ENCODE measurements around the gene SNX9. TPM values are rescaled to one million over a fixed set of nuclear protein-coding genes. Genes with fewer than 3 reads are reported as not detected.

Gene SNX9
- total RNA-seq, 1 donor from 2014 or later: 36.0 TPM

DNA sequence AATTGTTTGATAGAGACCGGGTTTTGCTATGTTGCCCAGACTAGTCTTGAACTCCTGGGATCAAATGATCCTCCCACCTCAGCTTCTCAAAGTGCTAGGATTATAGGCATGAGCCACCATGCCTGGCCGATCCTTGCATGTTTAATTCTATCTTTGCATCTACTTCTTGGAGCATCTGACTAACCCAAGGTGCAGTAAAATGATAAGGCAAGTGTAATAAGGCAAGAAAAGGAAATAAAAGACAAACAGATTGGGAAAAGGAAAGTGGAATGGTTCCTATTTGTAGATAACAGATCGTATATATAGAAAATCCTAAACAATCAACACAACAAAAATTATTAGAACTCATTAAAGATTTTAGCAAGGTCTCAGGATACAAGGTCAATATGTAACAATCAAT is 36.8 kb upstream of the SNX9 start:
- Histone ChIP-seq H3K79me2 (ENCODE audit: insufficient read depth, low read length) (no peaks in the 10 kb centered on the region), H3K4me2 (ENCODE audit: low read length) (no peak overlapping the region), H3K27me3 (ENCODE audit: insufficient read depth, low read length) (no peaks in the 10 kb centered on the region), H3K9me3 (ENCODE audit: insufficient read depth, low read depth, low read length) (no peaks in the 10 kb centered on the region), H3K36me3 (ENCODE audit: insufficient read depth, low read length) (no peaks in the 10 kb centered on the region), H3K4me1 (ENCODE audit: insufficient read depth, low read length) (no peaks in the 10 kb centered on the region), H3K27ac (ENCODE audit: low read depth, low read length) (no peak overlapping the region), H4K20me1 (ENCODE audit: insufficient read depth, low read length) (no peaks in the 10 kb centered on the region), H2AFZ (ENCODE audit: low read depth, low read length) (no peak overlapping the region), H3K9ac (ENCODE audit: low read length) (no peak overlapping the region), H3K4me3 (ENCODE audit: insufficient read depth, low read depth, low read length) (no peak overlapping the region)
- Mint-ChIP-seq H3K36me3 (ENCODE audit: low read depth, unreplicated experiment) (no peaks in the 10 kb centered on the region), H3K4me1 (ENCODE audit: low read depth, unreplicated experiment) (peaks cover 4% of the 10 kb centered on the region), H3K4me3 (ENCODE audit: unreplicated experiment) (no peak overlapping the region), H3K9me3 (ENCODE audit: unreplicated experiment) (peaks cover 2% of the 10 kb centered on the region), H3K27me3 (ENCODE audit: low read depth, unreplicated experiment) (no peaks in the 10 kb centered on the region), H3K27ac (ENCODE audit: unreplicated experiment) (no peak overlapping the region)
- DNase-seq (ENCODE audit: low read depth): no peak
- FAIRE-seq: no peak
- TF ChIP-seq, protein P1, sequence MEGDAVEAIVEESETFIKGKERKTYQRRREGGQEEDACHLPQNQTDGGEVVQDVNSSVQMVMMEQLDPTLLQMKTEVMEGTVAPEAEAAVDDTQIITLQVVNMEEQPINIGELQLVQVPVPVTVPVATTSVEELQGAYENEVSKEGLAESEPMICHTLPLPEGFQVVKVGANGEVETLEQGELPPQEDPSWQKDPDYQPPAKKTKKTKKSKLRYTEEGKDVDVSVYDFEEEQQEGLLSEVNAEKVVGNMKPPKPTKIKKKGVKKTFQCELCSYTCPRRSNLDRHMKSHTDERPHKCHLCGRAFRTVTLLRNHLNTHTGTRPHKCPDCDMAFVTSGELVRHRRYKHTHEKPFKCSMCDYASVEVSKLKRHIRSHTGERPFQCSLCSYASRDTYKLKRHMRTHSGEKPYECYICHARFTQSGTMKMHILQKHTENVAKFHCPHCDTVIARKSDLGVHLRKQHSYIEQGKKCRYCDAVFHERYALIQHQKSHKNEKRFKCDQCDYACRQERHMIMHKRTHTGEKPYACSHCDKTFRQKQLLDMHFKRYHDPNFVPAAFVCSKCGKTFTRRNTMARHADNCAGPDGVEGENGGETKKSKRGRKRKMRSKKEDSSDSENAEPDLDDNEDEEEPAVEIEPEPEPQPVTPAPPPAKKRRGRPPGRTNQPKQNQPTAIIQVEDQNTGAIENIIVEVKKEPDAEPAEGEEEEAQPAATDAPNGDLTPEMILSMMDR (IDR thresholded peaks at IDR 0.05; ENCODE audit: insufficient read depth, low read depth, low read length): no peak
- no peak for TF ChIP-seq EZH2 (IDR thresholded peaks at IDR 0.05; ENCODE audit: insufficient read depth, low read length)

DNA sequence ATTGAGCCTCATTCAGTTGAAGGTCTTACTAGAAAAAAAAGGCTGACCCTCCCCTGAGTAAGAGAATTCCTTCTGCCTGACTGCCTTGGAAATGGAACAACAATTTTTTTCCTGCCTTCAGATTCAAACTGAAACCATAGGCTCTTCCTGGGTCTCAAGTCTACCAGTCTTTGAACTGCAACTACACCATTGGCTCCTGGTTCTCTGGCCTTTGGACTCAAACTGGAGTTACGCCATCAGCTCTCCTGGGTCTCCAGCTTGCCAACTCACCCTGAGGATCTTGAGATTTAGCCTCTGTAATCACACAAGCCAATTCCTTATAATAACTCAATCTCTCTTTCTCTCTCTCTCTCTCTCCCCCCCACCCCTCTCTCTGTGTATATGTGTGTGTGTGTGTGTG is 36.0 kb upstream of the SNX9 start:
- Histone ChIP-seq H3K4me1 (ENCODE audit: insufficient read depth, low read length) (no peaks in the 10 kb centered on the region), H3K4me2 (ENCODE audit: low read length) (no peak overlapping the region), H4K20me1 (ENCODE audit: insufficient read depth, low read length) (no peaks in the 10 kb centered on the region), H3K79me2 (ENCODE audit: insufficient read depth, low read length) (no peaks in the 10 kb centered on the region), H3K27ac (ENCODE audit: low read depth, low read length) (no peak overlapping the region), H3K36me3 (ENCODE audit: insufficient read depth, low read length) (no peaks in the 10 kb centered on the region), H3K4me3 (ENCODE audit: insufficient read depth, low read depth, low read length) (no peak overlapping the region), H3K9me3 (ENCODE audit: insufficient read depth, low read depth, low read length) (no peaks in the 10 kb centered on the region), H2AFZ (ENCODE audit: low read depth, low read length) (no peak overlapping the region), H3K27me3 (ENCODE audit: insufficient read depth, low read length) (no peaks in the 10 kb centered on the region), H3K9ac (ENCODE audit: low read length) (no peak overlapping the region)
- FAIRE-seq (no peak), DNase-seq (ENCODE audit: low read depth) (no peak)
- H3K27ac Mint-ChIP-seq (ENCODE audit: unreplicated experiment): no peak overlapping the region
- TF ChIP-seq, protein P1 (IDR thresholded peaks at IDR 0.05; ENCODE audit: insufficient read depth, low read depth, low read length): no peak
- TF ChIP-seq EZH2 (IDR thresholded peaks at IDR 0.05; ENCODE audit: insufficient read depth, low read length): no peak
- H3K9me3 Mint-ChIP-seq (ENCODE audit: unreplicated experiment): peaks cover 2% of the 10 kb centered on the region
- no peak overlapping the region for H3K4me3 Mint-ChIP-seq (ENCODE audit: unreplicated experiment)
- H3K27me3 Mint-ChIP-seq (ENCODE audit: low read depth, unreplicated experiment): no peaks in the 10 kb centered on the region
- peaks cover 4% of the 10 kb centered on the region for H3K4me1 Mint-ChIP-seq (ENCODE audit: low read depth, unreplicated experiment)
- no peaks in the 10 kb centered on the region for H3K36me3 Mint-ChIP-seq (ENCODE audit: low read depth, unreplicated experiment)

DNA sequence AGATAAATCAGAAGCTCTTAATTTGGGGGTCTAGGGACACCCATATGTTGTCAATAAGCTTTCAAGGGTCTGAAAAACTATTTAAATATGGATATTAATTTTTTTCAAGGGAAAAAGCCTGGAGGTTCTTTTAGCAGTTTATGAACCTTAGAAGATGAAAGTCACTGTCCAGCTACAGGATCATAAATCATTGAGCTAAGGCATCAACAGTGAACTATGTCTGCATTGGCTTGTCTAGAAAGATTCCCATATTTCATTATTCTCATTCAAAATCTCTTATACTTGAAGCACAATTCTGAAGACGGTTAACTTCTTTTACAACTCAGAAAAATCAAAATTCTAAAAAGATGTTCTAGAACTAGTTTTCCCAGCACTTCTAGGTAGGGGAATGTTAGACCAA is 34.9 kb upstream of the SNX9 start:
- Histone ChIP-seq H3K27me3 (ENCODE audit: insufficient read depth, low read length) (no peaks in the 10 kb centered on the region), H4K20me1 (ENCODE audit: insufficient read depth, low read length) (no peaks in the 10 kb centered on the region), H3K79me2 (ENCODE audit: insufficient read depth, low read length) (no peaks in the 10 kb centered on the region), H2AFZ (ENCODE audit: low read depth, low read length) (no peak overlapping the region), H3K4me2 (ENCODE audit: low read length) (no peak overlapping the region), H3K9me3 (ENCODE audit: insufficient read depth, low read depth, low read length) (no peaks in the 10 kb centered on the region), H3K4me1 (ENCODE audit: insufficient read depth, low read length) (no peaks in the 10 kb centered on the region), H3K27ac (ENCODE audit: low read depth, low read length) (no peak overlapping the region), H3K36me3 (ENCODE audit: insufficient read depth, low read length) (no peaks in the 10 kb centered on the region), H3K4me3 (ENCODE audit: insufficient read depth, low read depth, low read length) (no peak overlapping the region), H3K9ac (ENCODE audit: low read length) (no peak overlapping the region)
- peaks cover 4% of the 10 kb centered on the region for H3K4me1 Mint-ChIP-seq (ENCODE audit: low read depth, unreplicated experiment)
- FAIRE-seq (no peak), DNase-seq (ENCODE audit: low read depth) (no peak)
- no peak for TF ChIP-seq EZH2 (IDR thresholded peaks at IDR 0.05; ENCODE audit: insufficient read depth, low read length)
- TF ChIP-seq, protein P1 (IDR thresholded peaks at IDR 0.05; ENCODE audit: insufficient read depth, low read depth, low read length): no peak
- no peaks in the 10 kb centered on the region for H3K27me3 Mint-ChIP-seq (ENCODE audit: low read depth, unreplicated experiment)
- H3K9me3 Mint-ChIP-seq (ENCODE audit: unreplicated experiment): peaks cover 2% of the 10 kb centered on the region
- no peak overlapping the region for H3K4me3 Mint-ChIP-seq (ENCODE audit: unreplicated experiment)
- H3K27ac Mint-ChIP-seq (ENCODE audit: unreplicated experiment): no peak overlapping the region
- H3K36me3 Mint-ChIP-seq (ENCODE audit: low read depth, unreplicated experiment): no peaks in the 10 kb centered on the region
